Brain pericyte (primary cell): ENCODE measurements around the gene OGT.

Source experiments
- DNase-seq: peaks from one replicate; pipeline ENCODE4 v3.0.0-alpha.2; 2012; ENCODE audit warnings: low read depth, low spot score

OGT gene

GRCh38 chrX:71622032-71622575 is 89.2 kb downstream of the OGT start:
- no peak for DNase-seq

DNA sequence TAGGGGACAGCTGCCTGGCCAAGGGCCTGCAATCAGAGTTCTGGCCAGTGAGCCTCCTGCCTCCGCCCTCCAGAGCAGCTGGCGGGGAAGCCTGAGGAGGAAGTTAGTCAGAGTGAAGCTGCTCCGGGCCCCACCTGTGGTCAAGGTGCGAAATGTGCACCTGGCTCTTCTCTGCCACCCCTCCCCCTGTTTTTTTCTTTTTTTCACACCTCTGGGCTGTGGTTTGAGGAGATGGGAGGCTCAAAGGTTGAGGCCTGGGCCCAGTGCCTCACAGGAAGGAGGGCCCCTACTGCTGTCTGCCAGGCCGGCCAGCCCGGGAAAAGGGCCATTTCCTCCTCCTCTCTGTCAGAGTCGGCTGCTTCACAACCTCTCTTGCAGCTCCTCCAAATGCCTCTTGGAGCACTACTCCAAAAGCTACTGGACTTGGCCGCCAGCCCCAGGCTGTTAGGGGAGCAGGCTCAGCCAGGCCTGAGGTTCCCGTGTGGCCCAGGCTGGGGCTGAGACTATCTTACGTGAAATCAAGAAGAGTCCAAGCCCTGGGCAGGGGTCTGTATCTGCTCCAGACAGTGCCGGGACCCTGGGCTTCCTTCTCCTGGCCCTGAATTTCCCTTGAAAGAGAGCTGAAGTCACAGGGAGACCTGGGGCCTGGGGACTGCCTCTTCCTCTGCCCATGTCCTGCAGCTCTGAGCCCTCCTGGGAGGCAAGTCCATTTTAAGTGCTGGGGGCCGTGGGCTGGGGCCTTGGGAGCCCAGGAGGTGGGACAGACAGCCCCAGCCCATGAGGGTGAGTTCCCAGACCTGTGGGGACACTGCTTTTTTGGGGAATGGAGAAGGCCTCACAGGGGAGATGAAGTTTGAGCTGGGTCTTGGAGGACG is 89.9 kb downstream of the OGT start:
- no peak for DNase-seq

- DNase-seq, result no peak
These were observed 90.8 kb downstream of the OGT start for GRCh38 chrX:71623714-71624113.

GRCh38 chrX:71625471-71625870 is 92.6 kb downstream of the OGT start:
- no peak for DNase-seq
